ENCODE results near the gene GLRX5. TPM values are rescaled to one million over a fixed set of nuclear protein-coding genes. Genes with fewer than 3 reads are reported as not detected.

The GLRX5 gene
- total and polyA plus RNA-seq, 7 donors, result 30.5 to 97.1 (median 55.1) TPM

DNA sequence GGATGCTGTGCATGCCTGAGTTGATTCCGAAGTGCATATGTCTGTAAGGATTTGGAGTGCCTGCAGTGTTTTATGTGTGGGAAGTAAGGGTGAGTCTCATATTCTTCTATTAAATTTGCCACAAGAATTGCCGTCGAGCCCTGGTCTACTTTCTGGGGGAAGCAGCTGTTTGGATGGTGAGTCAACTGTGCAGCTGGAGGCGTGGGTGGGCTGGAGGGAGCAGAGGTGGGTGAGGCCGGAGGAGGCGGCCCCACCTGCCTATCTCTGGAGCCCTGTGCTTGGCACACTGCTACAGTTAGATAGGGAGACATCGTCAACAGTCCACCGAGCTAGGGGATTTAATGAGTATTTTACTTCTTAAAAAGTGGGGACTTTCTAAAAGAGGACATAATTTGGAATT, 9.7 kb downstream of the GLRX5 start:
- peaks cover 0 to 15% (median 0%) of the 10 kb centered on the region in 4 donors for H3K36me3 ChIP-seq
- no peaks in the 10 kb centered on the region for H3K27me3 ChIP-seq
- no peak for DNase-seq
- no peak overlapping the region for H3K27ac ChIP-seq
- intact Hi-C loops (cut with DNase I), result no loop called here
- H3K9me3 ChIP-seq, result no peaks in the 10 kb centered on the region
- H3K4me1 ChIP-seq, result no peaks in the 10 kb centered on the region
- no peak overlapping the region for H3K4me3 ChIP-seq
- TF ChIP-seq, protein P1, sequence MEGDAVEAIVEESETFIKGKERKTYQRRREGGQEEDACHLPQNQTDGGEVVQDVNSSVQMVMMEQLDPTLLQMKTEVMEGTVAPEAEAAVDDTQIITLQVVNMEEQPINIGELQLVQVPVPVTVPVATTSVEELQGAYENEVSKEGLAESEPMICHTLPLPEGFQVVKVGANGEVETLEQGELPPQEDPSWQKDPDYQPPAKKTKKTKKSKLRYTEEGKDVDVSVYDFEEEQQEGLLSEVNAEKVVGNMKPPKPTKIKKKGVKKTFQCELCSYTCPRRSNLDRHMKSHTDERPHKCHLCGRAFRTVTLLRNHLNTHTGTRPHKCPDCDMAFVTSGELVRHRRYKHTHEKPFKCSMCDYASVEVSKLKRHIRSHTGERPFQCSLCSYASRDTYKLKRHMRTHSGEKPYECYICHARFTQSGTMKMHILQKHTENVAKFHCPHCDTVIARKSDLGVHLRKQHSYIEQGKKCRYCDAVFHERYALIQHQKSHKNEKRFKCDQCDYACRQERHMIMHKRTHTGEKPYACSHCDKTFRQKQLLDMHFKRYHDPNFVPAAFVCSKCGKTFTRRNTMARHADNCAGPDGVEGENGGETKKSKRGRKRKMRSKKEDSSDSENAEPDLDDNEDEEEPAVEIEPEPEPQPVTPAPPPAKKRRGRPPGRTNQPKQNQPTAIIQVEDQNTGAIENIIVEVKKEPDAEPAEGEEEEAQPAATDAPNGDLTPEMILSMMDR (IDR thresholded peaks at IDR 0.05), result no peak
- TF ChIP-seq POLR2A (IDR thresholded peaks at IDR 0.05), result no peak
- TF ChIP-seq EP300 (IDR thresholded peaks at IDR 0.05), result no peak
- TF ChIP-seq POLR2AphosphoS5 (IDR thresholded peaks at IDR 0.05), result no peak
- WGBS, 2 donors, result 84 to 90% methylated on average over 8 of the region's 8 CpGs

DNA sequence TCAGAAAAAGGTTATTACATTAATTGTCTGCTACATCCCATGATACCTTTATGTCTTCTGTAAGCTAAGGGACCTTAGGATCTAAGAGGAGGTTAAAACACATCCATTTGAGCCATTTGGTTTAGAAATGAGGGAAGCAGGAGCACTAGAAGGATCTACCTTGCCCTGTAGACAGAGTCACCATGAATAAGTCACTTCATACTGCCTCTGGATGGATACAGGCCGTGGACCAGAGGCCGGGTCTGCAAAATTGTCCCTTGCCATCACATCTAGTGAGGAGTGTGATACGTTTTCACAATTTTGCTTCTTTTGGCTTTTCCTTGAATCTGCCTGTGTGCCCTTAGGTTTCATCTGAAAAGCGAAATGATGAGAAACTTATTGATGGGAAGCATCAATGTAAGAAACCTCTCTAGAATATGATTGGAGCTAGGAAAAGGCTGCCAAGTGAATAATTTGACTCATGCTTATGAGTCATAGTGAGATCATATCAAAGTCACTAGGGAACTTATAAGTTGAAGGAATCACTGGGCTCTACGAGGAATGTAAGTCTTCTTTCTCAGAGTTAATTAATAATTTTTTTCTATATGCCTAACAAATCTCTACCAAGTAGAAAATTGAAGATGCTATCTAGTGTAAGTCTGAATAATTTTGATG, 10.8 kb downstream of the GLRX5 start:
- H3K36me3 ChIP-seq, result peaks cover 0 to 15% (median 0%) of the 10 kb centered on the region in 4 donors
- no peak for DNase-seq
- 88 to 89% methylated on average over 5 of the region's 5 CpGs for WGBS, 2 donors
- H3K27ac ChIP-seq, result no peak overlapping the region
- no peaks in the 10 kb centered on the region for H3K27me3 ChIP-seq
- no peaks in the 10 kb centered on the region for H3K9me3 ChIP-seq
- H3K4me1 ChIP-seq, result no peaks in the 10 kb centered on the region
- intact Hi-C loops (cut with DNase I), result no loop called here
- H3K4me3 ChIP-seq, result no peak overlapping the region
- TF ChIP-seq POLR2AphosphoS5 (IDR thresholded peaks at IDR 0.05) (no peak), EP300 (IDR thresholded peaks at IDR 0.05) (no peak), POLR2A (IDR thresholded peaks at IDR 0.05) (no peak)
- TF ChIP-seq, protein P1 (IDR thresholded peaks at IDR 0.05), result no peak

DNA sequence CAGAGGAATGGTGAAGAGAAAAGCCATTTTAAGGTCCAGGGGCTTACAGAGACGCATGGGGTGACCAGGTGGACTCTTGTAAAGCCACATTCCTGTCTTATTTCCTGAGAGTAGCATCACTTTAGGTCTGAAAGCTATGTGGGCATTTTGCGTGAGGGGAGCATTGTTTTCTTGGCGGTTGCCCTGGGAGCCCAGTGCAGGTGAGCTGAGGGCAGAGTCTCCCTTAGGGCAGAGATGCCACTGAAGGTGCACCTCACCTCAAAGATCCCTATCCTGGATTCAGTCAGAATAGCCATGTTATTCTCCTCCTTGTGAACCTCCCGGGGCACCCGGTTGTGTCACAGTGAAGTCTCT, 12.4 kb downstream of the GLRX5 start:
- intact Hi-C loops (cut with DNase I), result no loop called here
- no peak overlapping the region for H3K4me3 ChIP-seq
- peaks cover 0 to 15% (median 0%) of the 10 kb centered on the region in 4 donors for H3K36me3 ChIP-seq
- no peaks in the 10 kb centered on the region for H3K9me3 ChIP-seq
- no peaks in the 10 kb centered on the region for H3K27me3 ChIP-seq
- TF ChIP-seq, protein P1 (IDR thresholded peaks at IDR 0.05), result no peak
- TF ChIP-seq POLR2AphosphoS5 (IDR thresholded peaks at IDR 0.05) (no peak), EP300 (IDR thresholded peaks at IDR 0.05) (no peak), POLR2A (IDR thresholded peaks at IDR 0.05) (no peak)
- 83 to 96% methylated on average over 5 of the region's 5 CpGs for WGBS, 2 donors
- H3K27ac ChIP-seq, result no peak overlapping the region
- DNase-seq, result no peak
- no peaks in the 10 kb centered on the region for H3K4me1 ChIP-seq

DNA sequence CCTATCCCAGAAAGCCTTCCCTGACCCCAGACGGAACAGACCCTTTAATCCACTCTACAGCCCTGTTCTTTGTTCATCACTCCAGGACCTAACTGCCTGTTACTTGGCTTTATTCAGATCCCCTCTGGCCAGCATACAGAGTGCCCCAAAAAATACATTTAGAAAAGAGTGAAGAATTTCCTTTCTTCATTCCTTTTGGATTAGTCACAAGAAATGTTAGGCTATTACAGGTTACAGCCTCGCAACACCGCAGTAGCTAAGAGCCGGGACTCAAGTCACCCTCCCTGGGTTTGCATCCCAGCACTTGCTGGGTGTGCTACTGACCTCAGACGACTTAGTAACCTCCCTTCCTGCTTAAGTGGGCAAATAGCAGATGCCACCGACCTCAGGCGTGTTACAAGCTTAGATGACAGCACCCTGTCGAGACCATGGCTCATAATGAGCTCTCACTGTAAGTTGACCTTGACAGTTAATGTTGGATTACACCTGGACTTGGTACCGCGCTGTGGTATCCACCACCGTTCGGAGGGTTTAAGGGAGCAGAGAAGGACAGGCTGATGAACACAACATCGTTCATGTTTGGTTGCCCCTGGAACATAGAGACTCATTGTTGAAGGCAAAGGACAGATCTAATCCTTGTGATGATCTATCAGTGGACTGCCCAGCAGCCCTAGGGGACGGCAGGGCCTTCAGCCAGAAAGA, 12.9 kb downstream of the GLRX5 start:
- intact Hi-C loops (cut with DNase I), result no loop called here
- Histone ChIP-seq H3K36me3 (peaks cover 0 to 15% (median 0%) of the 10 kb centered on the region in 4 donors), H3K27me3 (no peaks in the 10 kb centered on the region), H3K4me3 (no peak overlapping the region), H3K27ac (no peak overlapping the region), H3K9me3 (no peaks in the 10 kb centered on the region), H3K4me1 (no peaks in the 10 kb centered on the region)
- 79 to 81% methylated on average over 14 of the region's 14 CpGs for WGBS, 2 donors
- DNase-seq, result no peak
- TF ChIP-seq POLR2AphosphoS5 (IDR thresholded peaks at IDR 0.05) (no peak), EP300 (IDR thresholded peaks at IDR 0.05) (no peak), POLR2A (IDR thresholded peaks at IDR 0.05) (no peak)
- TF ChIP-seq, protein P1 (IDR thresholded peaks at IDR 0.05), result no peak
